Measurements from ENCODE around the gene ASTN2. TPM values are rescaled to one million over a fixed set of nuclear protein-coding genes. Genes with fewer than 3 reads are reported as not detected.

Gene ASTN2
- total RNA-seq, 4 donors from 2014 or later, result 3.2 to 7.0 (median 5.4) TPM

- no peak for TF ChIP-seq CTCF (IDR thresholded peaks at IDR 0.05; ENCODE audit: low read depth)
Observed at GRCh38 chr9:116721411-116721810, 693.4 kb downstream of the ASTN2 start.

GRCh38 chr9:116720111-116720510, 694.7 kb downstream of the ASTN2 start:
- no peak for TF ChIP-seq CTCF (IDR thresholded peaks at IDR 0.05; ENCODE audit: low read depth)

GRCh38 chr9:116718111-116718510, 696.7 kb downstream of the ASTN2 start:
- TF ChIP-seq CTCF (IDR thresholded peaks at IDR 0.05; ENCODE audit: low read depth), result no peak

GRCh38 chr9:116717150-116717549, 697.7 kb downstream of the ASTN2 start:
- TF ChIP-seq CTCF (IDR thresholded peaks at IDR 0.05; ENCODE audit: low read depth), result no peak

GRCh38 chr9:116716438-116716837, 698.4 kb downstream of the ASTN2 start:
- no peak for TF ChIP-seq CTCF (IDR thresholded peaks at IDR 0.05; ENCODE audit: low read depth)

- no peak for TF ChIP-seq CTCF (IDR thresholded peaks at IDR 0.05; ENCODE audit: low read depth)
Observed at GRCh38 chr9:116715751-116716150, 699.1 kb downstream of the ASTN2 start.

- TF ChIP-seq CTCF (IDR thresholded peaks at IDR 0.05; ENCODE audit: low read depth), result no peak
Observed at GRCh38 chr9:116713271-116713670, 701.6 kb downstream of the ASTN2 start.
